Effector memory CD4-positive, alpha-beta T cell (primary cell): ENCODE data around the gene WBP1L.
"Not testable (repeated sequence)": the region's sequence is repeated elsewhere in the genome, so short reads cannot be mapped to it uniquely, and the experiment has no call there.

Experiments used
- DNase-seq, 3 donors: peaks; one replicate each; pipeline ENCODE4 v3.0.0-alpha.2; 2020
- H3K27ac ChIP-seq: 2 replicates; pipeline ENCODE4 v1.7.0; 2013; ENCODE audit warnings: mild to moderate bottlenecking, low read length, moderate library complexity; ENCODE audit not compliant: insufficient read depth, poor library complexity, severe bottlenecking
- H3K27me3 ChIP-seq: replicated peaks from 2 replicates; pipeline ENCODE4 v1.7.0; 2013; ENCODE audit warnings: mild to moderate bottlenecking, low read length; ENCODE audit not compliant: insufficient read depth, control insufficient read depth, poor library complexity, severe bottlenecking
- H3K36me3 ChIP-seq: 2 replicates; pipeline ENCODE4 v1.7.0; 2013; ENCODE audit warnings: mild to moderate bottlenecking, low read length, moderate library complexity; ENCODE audit not compliant: control insufficient read depth, insufficient read depth
- H3K4me1 ChIP-seq: 2 replicates; pipeline ENCODE4 v1.7.0; 2013; ENCODE audit warnings: low read length, mild to moderate bottlenecking; ENCODE audit not compliant: control insufficient read depth, insufficient read depth, poor library complexity, severe bottlenecking
- H3K4me3 ChIP-seq: 2 replicates; pipeline ENCODE4 v1.7.0; 2013; ENCODE audit warnings: low read length, low read depth, mild to moderate bottlenecking; ENCODE audit not compliant: insufficient read depth, poor library complexity, severe bottlenecking
- H3K9me3 ChIP-seq: 2 replicates; pipeline ENCODE4 v1.7.0; 2013; ENCODE audit warnings: mild to moderate bottlenecking, low read length, moderate library complexity; ENCODE audit not compliant: control insufficient read depth

WBP1L gene

GRCh38 chr10:102817175-102817574 lies 73.4 kb downstream of the WBP1L start:
- Histone ChIP-seq H3K27me3 (no peaks in the 10 kb centered on the region), H3K36me3 (peaks cover 29% of the 10 kb centered on the region), H3K4me1 (no peaks in the 10 kb centered on the region), H3K4me3 (no peak overlapping the region), H3K9me3 (no peaks in the 10 kb centered on the region), H3K27ac (no peak overlapping the region)
- DNase-seq = no peak

GRCh38 chr10:102819054-102819453 lies 75.3 kb downstream of the WBP1L start:
- no peak overlapping the region for H3K4me3 ChIP-seq
- no peak for DNase-seq
- H3K9me3 ChIP-seq = no peaks in the 10 kb centered on the region
- H3K27ac ChIP-seq = no peak overlapping the region
- peaks cover 10% of the 10 kb centered on the region for H3K36me3 ChIP-seq
- H3K4me1 ChIP-seq = no peaks in the 10 kb centered on the region
- H3K27me3 ChIP-seq = no peaks in the 10 kb centered on the region

GRCh38 chr10:102820008-102820407 lies 76.3 kb downstream of the WBP1L start:
- not testable (repeated sequence) for H3K27me3 ChIP-seq, H3K4me1 ChIP-seq, H3K36me3 ChIP-seq, H3K4me3 ChIP-seq, H3K27ac ChIP-seq, DNase-seq, H3K9me3 ChIP-seq

- no peak overlapping the region for H3K4me3 ChIP-seq
- no peaks in the 10 kb centered on the region for H3K4me1 ChIP-seq
- H3K9me3 ChIP-seq = no peaks in the 10 kb centered on the region
- H3K27ac ChIP-seq = no peak overlapping the region
- H3K36me3 ChIP-seq = no peaks in the 10 kb centered on the region
- H3K27me3 ChIP-seq = no peaks in the 10 kb centered on the region
- DNase-seq = no peak
These were observed 78.5 kb downstream of the WBP1L start for GRCh38 chr10:102822222-102822621.

GRCh38 chr10:102824664-102825063 lies 80.9 kb downstream of the WBP1L start:
- H3K36me3 ChIP-seq = no peaks in the 10 kb centered on the region
- DNase-seq = no peak
- H3K9me3 ChIP-seq = no peaks in the 10 kb centered on the region
- H3K4me1 ChIP-seq = no peaks in the 10 kb centered on the region
- no peaks in the 10 kb centered on the region for H3K27me3 ChIP-seq
- no peak overlapping the region for H3K4me3 ChIP-seq
- H3K27ac ChIP-seq = no peak overlapping the region

- Histone ChIP-seq H3K4me1 (no peaks in the 10 kb centered on the region), H3K36me3 (no peaks in the 10 kb centered on the region), H3K9me3 (no peaks in the 10 kb centered on the region), H3K27me3 (no peaks in the 10 kb centered on the region), H3K4me3 (no peak overlapping the region), H3K27ac (no peak overlapping the region)
- DNase-seq = no peak
These were observed 82.5 kb downstream of the WBP1L start for GRCh38 chr10:102826148-102826796.

GRCh38 chr10:102827597-102827975 lies 83.8 kb downstream of the WBP1L start:
- Histone ChIP-seq H3K36me3 (no peaks in the 10 kb centered on the region), H3K27ac (no peak overlapping the region), H3K9me3 (no peaks in the 10 kb centered on the region), H3K4me1 (no peaks in the 10 kb centered on the region), H3K4me3 (no peak overlapping the region), H3K27me3 (no peaks in the 10 kb centered on the region)
- DNase-seq = no peak

GRCh38 chr10:102831322-102832071 lies 87.7 kb downstream of the WBP1L start:
- Histone ChIP-seq H3K4me1 (no peaks in the 10 kb centered on the region), H3K27ac (no peak overlapping the region), H3K27me3 (peaks cover 5% of the 10 kb centered on the region), H3K9me3 (no peaks in the 10 kb centered on the region), H3K4me3 (no peak overlapping the region), H3K36me3 (no peaks in the 10 kb centered on the region)
- no peak for DNase-seq

GRCh38 chr10:102832248-102832647 lies 88.5 kb downstream of the WBP1L start:
- DNase-seq = no peak
- Histone ChIP-seq H3K9me3 (no peaks in the 10 kb centered on the region), H3K4me3 (no peak overlapping the region), H3K36me3 (no peaks in the 10 kb centered on the region), H3K4me1 (no peaks in the 10 kb centered on the region), H3K27me3 (peaks cover 7% of the 10 kb centered on the region), H3K27ac (no peak overlapping the region)

GRCh38 chr10:102832987-102833386 lies 89.2 kb downstream of the WBP1L start:
- no peaks in the 10 kb centered on the region for H3K4me1 ChIP-seq
- no peak for DNase-seq
- H3K36me3 ChIP-seq = no peaks in the 10 kb centered on the region
- no peaks in the 10 kb centered on the region for H3K9me3 ChIP-seq
- no peak overlapping the region for H3K4me3 ChIP-seq
- no peak overlapping the region for H3K27ac ChIP-seq
- H3K27me3 ChIP-seq = peaks cover 7% of the 10 kb centered on the region
